ENCODE measurements around the gene ACTR3C. TPM values are rescaled to one million over a fixed set of nuclear protein-coding genes. Genes with fewer than 3 reads are reported as not detected.

Gene ACTR3C
- total and polyA plus RNA-seq, 2 of the 13 experiments (the other 11 are each of a cell fraction or from before 2014, with no cell fraction given), result 3.8 to 7.5 TPM

- peaks cover 5 to 27% of the 10 kb centered on the region in 2 experiments; a peak in 4 of 5 replicates for H3K36me3 ChIP-seq (replicated peaks in 1 of 2; ENCODE audit: control insufficient read depth in 1 of 2, insufficient read depth in 2 of 2, low read length in 2 of 2)
- peaks cover 43% of the 10 kb centered on the region for H3K4me1 ChIP-seq (ENCODE audit: insufficient read depth, low read length)
- H3K27ac ChIP-seq (ENCODE audit: extremely low read length, insufficient read depth, low read length), result peak overlapping the region; percentile 100
- intact Hi-C loops (cut with micrococcal nuclease; ENCODE audit: unreplicated experiment) (loop anchor here (1.0 kb wide), 2 partner anchors 8 to 28 kb away; partner anchors contain the start of gene RARRES2), in situ Hi-C loops (cut with HindIII; ENCODE audit: extremely low pct_ligation_motif_present, low pct_unique_long_range_greater_than_20kb) (no loop called here)
- H2AFZ ChIP-seq (ENCODE audit: low read length), result no peak overlapping the region
- H3K4me3 ChIP-seq (replicated peaks in 1 of 3; ENCODE audit: insufficient read depth in 1 of 3, low read depth in 2 of 3, low read length in 3 of 3), result peak overlapping the region; percentile 68 to 84 (median 82)
- ATAC-seq (peak; percentile 79), FAIRE-seq (peak; percentile 40), DNase-seq (ENCODE audit: low spot score) (peak; percentile 77)
- no peaks in the 10 kb centered on the region for H3K9me3 ChIP-seq (ENCODE audit: low read length)
- peaks cover 38% of the 10 kb centered on the region for H3K79me2 ChIP-seq (ENCODE audit: insufficient read depth, low read length)
- CTCF ChIA-PET (ENCODE audit: low intra/inter-chr PET ratio, low total read pairs), result no interaction called here
- peaks cover 8% of the 10 kb centered on the region; the same call in 1 of the 2 replicates for H4K20me1 ChIP-seq (ENCODE audit: insufficient read depth, low read length)
- H3K27me3 ChIP-seq (ENCODE audit: control insufficient read depth in 1 of 2, insufficient read depth in 2 of 2, low read length in 2 of 2), result no peaks in the 10 kb centered on the region
- peak overlapping the region; percentile 95 for H3K9ac ChIP-seq (ENCODE audit: insufficient read depth, low read depth, low read length)
- H3K4me2 ChIP-seq (ENCODE audit: low read depth, low read length), result peak overlapping the region; percentile 99
- POLR2A ChIA-PET, result interaction anchor here (0.9 to 6.8 kb wide), 16 partner anchors 10 to 659 kb away, joined by 3 to 141 read pairs (median 8); partner anchors contain the start of genes ABCB8, ACTR3C, LRRC61 and RARRES2
- 2% methylated on average over 20 of the region's 58 CpGs for WGBS (ENCODE audit: low lambda C conversion rate)
- BruUV-seq (replicated peaks), result no TSS peak
- TF ChIP-seq ATF6 (CRISPR knock-in tag; conservative IDR thresholded peaks at IDR 0.05), result no peak
- no peak for TF ChIP-seq ZC3H4 (CRISPR knock-in tag; IDR thresholded peaks at IDR 0.05; ENCODE audit: borderline replicate concordance)
- 0 out of 2 replicates have a peak, but pooled peaks have one; percentile 10 for TF ChIP-seq PRDM10 (CRISPR knock-in tag; IDR thresholded peaks at IDR 0.05; ENCODE audit: low read depth)
- no peak; the same call in none of the 2 replicates for TF ChIP-seq RAD21 (CRISPR knock-in tag; IDR thresholded peaks at IDR 0.05)
- no peak for TF ChIP-seq ZNF850 (CRISPR knock-in tag; conservative IDR thresholded peaks at IDR 0.05)
- no peak for TF ChIP-seq ZNF569 (CRISPR knock-in tag; IDR thresholded peaks at IDR 0.05; ENCODE audit: borderline replicate concordance)
- TF ChIP-seq KDM6A (CRISPR knock-in tag; IDR thresholded peaks at IDR 0.05; ENCODE audit: low read depth), result no peak
- no peak for TF ChIP-seq HNRNPLL (IDR thresholded peaks at IDR 0.05; ENCODE audit: low read depth, low read length, poor library complexity, severe bottlenecking)
- peak; percentile 41 for TF ChIP-seq RBFOX2 (IDR thresholded peaks at IDR 0.05; ENCODE audit: low read depth, low read length)
- TF ChIP-seq ZBTB2 (CRISPR knock-in tag; IDR thresholded peaks at IDR 0.05; ENCODE audit: low read depth), result no peak
- no peak for TF ChIP-seq ZSCAN9 (CRISPR knock-in tag; IDR thresholded peaks at IDR 0.05; ENCODE audit: borderline replicate concordance)
- no peak for TF ChIP-seq ZFP1 (CRISPR knock-in tag; IDR thresholded peaks at IDR 0.05)
- TF ChIP-seq POLR2AphosphoS2 (IDR thresholded peaks at IDR 0.05; ENCODE audit: low read depth, low read length), result no peak
- no peak for TF ChIP-seq ZBTB38 (CRISPR knock-in tag; IDR thresholded peaks at IDR 0.05)
- TF ChIP-seq ZNF44 (CRISPR knock-in tag; IDR thresholded peaks at IDR 0.05), result no peak
- no peak for TF ChIP-seq ARNT (IDR thresholded peaks at IDR 0.05)
- no peak; the same call in 1 of the 2 replicates for TF ChIP-seq ZBTB8A (CRISPR knock-in tag; IDR thresholded peaks at IDR 0.05; ENCODE audit: borderline replicate concordance, low read depth)
Measured at GRCh38 chr7:150368884-150369747, 45.8 kb upstream of the ACTR3C start.

All from HepG2 (cell line).